SH-SY5Y (cell line): Measurements from ENCODE around the gene TTC31.

Experiments used
- GATA2 ChIP-seq: IDR thresholded peaks from 2 replicates; pipeline ENCODE4 v1.6.1; 2011; ENCODE audit warnings: mild to moderate bottlenecking, low read depth, low read length
- GATA3 ChIP-seq: IDR thresholded peaks from 2 replicates; pipeline ENCODE4 v1.6.1; 2011; ENCODE audit warnings: low read depth, mild to moderate bottlenecking, low read length, moderate library complexity

GRCh38 chr2:74450570-74451190 is 32.2 kb upstream of the TTC31 start:
- TF ChIP-seq GATA3, result no peak
- no peak for TF ChIP-seq GATA2
